Left kidney (tissue), 2 donors: Measurements from ENCODE around the gene DDRGK1. TPM values are rescaled to one million over a fixed set of nuclear protein-coding genes. Genes with fewer than 3 reads are reported as not detected.
A peak's percentile ranks its signal among the peaks of the same experiment; 100 is the strongest.
"Not testable (repeated sequence)": the region's sequence is repeated elsewhere in the genome, so short reads cannot be mapped to it uniquely, and the experiment has no call there.

ENCODE experiments used
- DNase-seq: peaks from one replicate; pipeline ENCODE4 v3.0.0-alpha.2; 2013
- polyA plus RNA-seq: library from polyadenylated mRNA; unstranded; fragments of 120-200 nt; gene quantifications from one replicate; pipeline ENCODE4 v1.2.1, GENCODE V29; 2013; ENCODE audit not compliant: insufficient read length

DDRGK1 gene
- polyA plus RNA-seq, 1 donor = 49.1 TPM

- DNase-seq = no peak
These were observed 14.0 kb upstream of the DDRGK1 start for GRCh38 chr20:3218307-3218988.

DNA sequence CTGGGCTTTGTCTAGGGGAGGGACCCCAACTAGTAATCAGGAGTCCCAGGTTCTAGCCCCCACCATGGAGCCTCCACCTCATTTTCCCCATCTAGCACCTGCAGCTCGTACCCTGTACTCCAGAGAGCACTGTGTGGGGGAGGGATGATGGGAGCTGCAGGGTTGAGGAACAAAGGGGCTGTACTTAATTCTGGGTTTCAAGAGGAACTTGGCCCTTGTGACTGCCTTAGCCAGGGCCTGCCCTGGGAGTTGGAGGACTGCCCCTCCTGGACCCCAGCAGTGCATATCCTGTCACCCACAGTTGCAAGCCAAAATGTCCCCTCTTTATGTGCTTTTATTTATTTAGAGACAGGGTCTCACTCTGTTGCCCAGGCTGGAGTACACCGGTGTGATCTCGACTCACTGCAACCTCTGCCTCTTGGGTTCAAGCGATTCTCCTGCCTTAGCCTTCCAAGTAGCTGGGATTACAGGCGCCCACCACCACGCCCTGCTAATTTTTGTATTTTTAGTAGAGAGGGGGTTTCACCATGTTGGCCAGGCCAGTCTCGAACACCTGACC, 11.0 kb upstream of the DDRGK1 start:
- DNase-seq = not testable (repeated sequence)

GRCh38 chr20:3213226-3213625, 8.7 kb upstream of the DDRGK1 start:
- no peak for DNase-seq

- DNase-seq = no peak
These were observed 5.9 kb upstream of the DDRGK1 start for GRCh38 chr20:3210346-3210745.

- no peak for DNase-seq
These were observed 5.5 kb upstream of the DDRGK1 start for GRCh38 chr20:3209946-3210317.

GRCh38 chr20:3209257-3209945, 4.9 kb upstream of the DDRGK1 start, which contains the start of gene ITPA:
Gene ITPA (plus strand): TSS chr20:3209498. CDS start chr20:3209552, 54 bp downstream.
- DNase-seq = peak; percentile 49

- no peak for DNase-seq
These were observed 4.3 kb upstream of the DDRGK1 start for GRCh38 chr20:3208786-3209256.

DNA sequence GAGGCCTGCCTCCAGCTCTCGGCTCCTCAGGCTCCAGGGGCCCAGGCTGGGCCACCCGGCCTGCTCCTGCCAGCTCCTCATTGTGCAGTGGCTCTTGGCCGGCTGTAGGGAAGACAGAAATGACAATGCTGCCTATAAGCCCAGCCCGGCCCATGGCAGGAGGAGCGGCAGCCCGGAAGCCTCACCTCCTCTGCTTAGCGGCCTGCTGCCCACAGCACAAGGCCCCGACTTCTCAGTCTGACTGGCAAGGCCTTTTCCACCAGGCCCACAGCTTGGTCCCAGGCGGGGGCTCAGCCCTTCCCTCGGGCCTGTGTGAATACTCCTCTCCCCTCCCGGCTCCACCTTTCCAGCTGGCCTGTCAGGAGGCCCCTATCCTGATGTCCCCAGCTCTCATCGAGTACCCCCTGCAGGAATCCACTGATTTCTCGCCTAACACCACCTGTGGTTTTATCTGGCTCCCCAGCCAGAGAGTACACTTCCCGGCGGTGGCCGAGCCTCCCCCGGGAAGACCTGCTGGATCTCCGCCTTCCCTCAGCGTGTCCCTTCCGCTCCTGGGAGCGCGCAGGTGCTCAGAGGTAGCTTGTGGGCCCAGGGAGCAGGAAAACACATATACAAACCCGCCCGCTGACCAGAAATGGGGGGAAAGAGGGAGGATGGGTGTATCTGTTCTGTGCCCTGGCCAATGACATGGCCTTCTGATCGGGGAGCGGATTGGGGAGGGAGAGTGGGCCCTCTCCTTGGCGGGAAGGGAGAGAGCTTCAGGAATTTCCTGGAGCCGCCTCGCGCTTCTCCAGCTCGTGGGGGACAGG, 963 bp downstream of the DDRGK1 start:
- DNase-seq = no peak

DNA sequence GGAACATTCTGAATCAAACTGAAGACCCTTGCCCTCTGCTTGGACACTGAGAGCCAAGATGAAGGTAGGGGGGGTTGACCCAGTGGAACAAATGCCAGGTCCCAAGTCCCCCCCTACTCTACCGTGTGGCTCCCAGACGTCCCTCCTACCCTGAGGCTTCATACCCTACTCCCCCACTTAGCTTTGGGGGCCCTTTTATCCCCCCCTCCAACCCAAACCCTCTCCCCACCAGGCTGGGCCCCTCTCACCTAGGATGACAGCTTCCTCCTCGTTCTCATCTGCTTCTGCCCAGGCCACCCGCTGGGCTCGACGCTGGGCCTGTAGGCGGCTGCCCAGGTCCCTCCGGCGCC, 1.5 kb downstream of the DDRGK1 start:
- DNase-seq = no peak

- no peak for DNase-seq
These were observed 4.3 kb downstream of the DDRGK1 start for GRCh38 chr20:3199976-3200755.

DNA sequence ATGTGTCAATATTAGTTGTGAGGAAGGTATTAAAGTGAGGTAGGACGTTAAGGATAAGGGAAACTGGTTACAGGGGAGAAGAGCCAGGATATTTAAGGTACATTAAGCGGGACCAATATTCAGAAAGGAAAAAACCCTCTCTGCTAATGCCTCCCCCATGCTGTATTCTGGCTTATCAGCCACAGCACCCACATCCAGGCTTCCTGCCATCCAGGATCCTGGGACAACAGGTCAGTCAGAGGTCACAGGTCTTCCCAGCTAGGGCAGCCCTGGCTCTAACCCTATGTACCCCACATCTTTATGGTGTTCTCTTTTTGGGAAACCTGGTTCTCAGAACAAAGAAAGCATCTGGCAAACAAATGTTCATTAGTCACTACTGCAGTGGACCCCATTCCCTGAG, 5.3 kb downstream of the DDRGK1 start:
- no peak for DNase-seq

DNA sequence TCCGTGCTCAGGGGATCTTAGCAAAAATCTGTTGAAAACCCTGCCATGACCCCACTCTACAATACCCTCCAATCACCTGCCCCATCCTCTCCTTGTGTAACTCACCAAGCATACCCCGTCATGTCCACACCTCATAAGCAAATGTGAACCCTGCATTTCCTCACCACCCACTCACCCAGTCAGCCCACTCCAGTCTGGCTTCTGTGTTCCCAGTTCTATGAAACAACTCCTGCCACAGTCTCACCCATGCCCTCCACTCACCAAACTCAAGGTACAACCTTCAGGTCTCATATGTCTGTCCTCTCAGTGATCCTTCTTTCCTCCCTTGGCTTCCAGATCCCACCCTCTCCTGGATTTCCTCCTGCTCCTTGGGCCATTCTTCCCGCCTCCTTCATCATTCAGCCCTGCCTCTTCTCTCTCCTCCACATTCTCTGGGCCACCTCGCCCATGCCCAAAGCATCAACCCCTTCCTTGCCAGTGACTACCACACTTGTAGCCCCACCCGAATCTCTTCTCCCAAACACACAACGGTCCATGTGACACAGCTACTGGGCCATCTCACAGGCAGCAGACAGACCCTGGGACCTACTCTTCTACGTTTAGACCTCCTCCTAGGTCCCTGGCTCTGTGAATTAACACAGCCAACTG, 8.8 kb downstream of the DDRGK1 start:
- no peak for DNase-seq

- no peak for DNase-seq
These were observed 9.7 kb downstream of the DDRGK1 start for GRCh38 chr20:3194617-3195280.

GRCh38 chr20:3193806-3194616, 10.5 kb downstream of the DDRGK1 start:
- DNase-seq = no peak

DNA sequence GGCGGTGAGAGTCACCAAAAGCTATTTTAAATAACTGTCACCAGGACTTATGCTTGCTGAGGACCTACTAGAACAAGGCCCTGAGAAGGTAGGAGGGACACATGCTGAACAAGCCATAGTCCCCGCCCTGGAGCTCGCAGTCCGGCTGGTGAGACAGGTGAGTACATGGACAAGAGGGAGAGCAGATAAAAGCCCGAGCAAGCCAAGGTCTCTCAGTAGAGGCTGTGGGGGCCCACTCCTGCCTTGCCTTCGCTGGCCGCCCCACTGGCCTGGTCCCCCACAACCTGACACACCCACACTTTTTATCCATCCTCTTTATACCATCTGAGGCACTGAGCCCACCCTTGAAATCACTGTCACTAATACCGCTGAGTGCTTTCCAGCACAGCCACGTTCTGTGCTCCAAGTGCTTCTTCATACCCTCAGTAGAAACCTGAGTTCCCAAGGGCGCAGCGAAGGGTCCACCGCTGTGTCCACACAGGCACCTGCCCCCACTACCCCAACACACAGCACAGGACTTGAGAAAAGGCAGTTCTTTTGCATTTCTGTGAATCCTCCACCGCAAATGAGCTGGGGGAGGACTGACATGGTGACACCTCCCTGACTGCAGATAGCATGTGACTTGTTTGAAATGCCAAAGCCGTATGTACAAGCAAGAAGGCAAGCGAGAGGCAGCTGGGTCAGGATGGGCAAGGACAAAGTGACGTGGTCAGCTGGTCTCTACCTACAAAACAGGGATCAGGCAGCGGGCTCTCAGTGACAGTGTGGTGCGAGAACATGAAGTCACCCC, 12.1 kb downstream of the DDRGK1 start:
- DNase-seq = no peak

DNA sequence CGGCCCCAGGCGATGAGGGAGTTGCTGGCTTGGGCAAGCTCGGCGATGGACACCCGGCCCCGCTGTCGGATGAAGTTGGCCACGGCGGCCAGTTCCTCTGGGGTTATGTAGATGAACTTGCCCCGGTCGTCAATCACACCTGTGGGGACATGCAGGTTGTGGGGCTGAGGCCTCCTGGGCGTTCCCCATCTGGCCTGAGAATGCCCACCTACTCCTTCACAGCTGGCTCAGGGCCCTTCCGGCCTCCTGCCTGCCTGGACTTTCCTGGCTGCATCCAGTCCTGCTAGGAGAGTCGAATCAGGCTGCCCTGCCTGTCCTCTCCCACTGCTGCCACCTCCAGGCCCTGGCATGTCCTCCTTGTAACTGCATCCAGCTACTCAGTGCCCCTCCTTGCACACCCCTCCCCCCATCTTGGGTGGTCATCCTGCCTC, 13.8 kb downstream of the DDRGK1 start:
- no peak for DNase-seq

DNA sequence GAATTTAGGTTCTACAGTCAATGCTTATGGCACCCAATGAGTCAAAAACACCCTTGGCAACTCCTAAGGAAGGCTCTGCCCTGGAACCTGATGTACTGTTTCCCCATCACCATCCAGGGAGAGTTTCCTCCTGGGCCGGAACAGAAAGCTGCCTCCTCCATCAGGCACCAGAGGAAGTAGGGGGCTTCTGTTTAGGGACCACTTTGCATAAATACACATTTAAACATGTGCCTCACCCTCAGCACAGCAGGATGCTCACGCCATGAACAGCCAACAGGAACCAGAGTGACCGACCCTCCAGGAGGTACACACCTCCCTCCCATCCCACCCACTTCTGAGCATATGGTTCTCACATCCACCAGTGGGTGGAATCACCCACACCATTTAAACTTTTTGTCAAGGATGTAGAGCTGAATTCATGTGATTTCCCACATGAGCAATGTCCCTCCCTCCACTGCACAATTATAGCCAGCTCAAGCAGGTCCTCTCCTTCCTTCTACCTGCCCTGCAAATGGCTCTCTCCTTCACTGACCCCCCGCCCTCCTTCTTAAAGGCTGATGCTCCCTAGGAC, 14.8 kb downstream of the DDRGK1 start:
- no peak for DNase-seq

- no peak for DNase-seq
These were observed 15.6 kb downstream of the DDRGK1 start for GRCh38 chr20:3188823-3189413.
